Measurements from ENCODE around the gene P2RX2.

DNA sequence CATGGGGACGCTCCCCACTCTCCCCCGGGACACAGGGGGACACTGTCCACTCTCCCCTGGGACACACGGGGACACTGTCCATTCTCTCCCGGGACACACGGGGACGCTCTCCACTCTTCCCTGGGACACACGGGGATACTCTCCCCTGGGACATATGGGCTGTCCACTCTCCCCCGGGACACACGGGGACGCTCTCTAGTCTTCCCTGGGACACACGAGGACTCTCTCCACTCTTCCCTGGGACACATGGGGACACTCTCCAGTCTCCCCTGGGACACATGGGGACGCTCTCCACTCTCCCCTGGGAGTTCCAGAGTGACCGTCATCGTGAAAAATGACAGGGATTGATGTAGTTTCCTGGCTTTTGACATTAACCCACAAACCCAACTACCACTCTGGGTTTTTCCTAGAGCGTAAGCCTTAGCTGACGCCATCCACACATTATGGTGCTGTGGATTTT is 3.0 kb upstream of the P2RX2 start:
- TF ChIP-seq CTCF (IDR thresholded peaks at IDR 0.05; ENCODE audit: poor library complexity) (no peak), EZH2 (IDR thresholded peaks at IDR 0.05; ENCODE audit: borderline replicate concordance) (no peak), EZH2phosphoT487 (IDR thresholded peaks at IDR 0.05; ENCODE audit: low read depth, severe bottlenecking, unreplicated experiment) (no peak)

Data from hepatocyte (in vitro differentiated cells).